Left lung (tissue), 10 donors: ENCODE measurements around the gene WDR31. TPM values are rescaled to one million over a fixed set of nuclear protein-coding genes. Genes with fewer than 3 reads are reported as not detected.

Source experiments
- ATAC-seq: fragments of 200-7000 bp; cut with Tn5 transposase; one replicate; pipeline ENCODE4 v1.9.1; 2020; ENCODE audit warnings: moderate library complexity
- DNase-seq, 4 donors: peaks; one replicate each; pipeline ENCODE4 v3.0.0-alpha.2; 2013 to 2020
- H3K27ac ChIP-seq, 2 donors: fragments of 200-600 bp; sonication (generic) in 1 of 2; one replicate each; pipeline versions ENCODE4 v1.5.0 to v1.8.0; 2020 to 2021
- H3K27me3 ChIP-seq, 2 donors: fragments of 200-600 bp; sonication (generic) in 1 of 2; one replicate each; pipeline versions ENCODE4 v1.5.0 to v1.8.0; 2020 to 2021
- H3K36me3 ChIP-seq, 2 donors: fragments of 200-600 bp; sonication (generic) in 1 of 2; one replicate each; pipeline versions ENCODE4 v1.5.0 to v1.8.0; 2020 to 2021
- H3K4me1 ChIP-seq, 2 donors: fragments of 200-600 bp; one replicate each; pipeline ENCODE4 v1.8.0; 2021
- H3K4me3 ChIP-seq, 2 donors: fragments of 200-600 bp; sonication (generic) in 1 of 2; one replicate each; pipeline versions ENCODE4 v1.5.0 to v1.8.0; 2020 to 2021; ENCODE audit warnings: mild to moderate bottlenecking in 1 of 2
- H3K9me3 ChIP-seq, 2 donors: fragments of 200-600 bp; sonication (generic) in 1 of 2; one replicate each; pipeline versions ENCODE4 v1.5.0 to v1.8.0; 2020 to 2021
- intact Hi-C, 2 donors: fragments of 100-400 bp; cut with DNase I; formaldehyde crosslinking; loops; one replicate each; pipeline versions ENCODE4 v1.11.2 to v1.14.2; 2022
- polyA plus RNA-seq, 6 donors: library from polyadenylated mRNA; unstranded; fragments of 120-200 nt; gene quantifications; one replicate each; pipeline ENCODE4 v1.2.1, GENCODE V29; 2013; ENCODE audit not compliant: insufficient read length in 6 of 6
- total RNA-seq, 2 donors: library from RNA; stranded (reverse); fragmentation: NEBNext Ultra II Directional; extraction: Animal tissue kit (Norgen Biotek cat#: 25700); gene quantifications; one replicate each; pipeline ENCODE4 v1.2.1, GENCODE V29; 2021
- TF ChIP-seq, protein P1 (sequence below), 2 donors: fragments of 200-600 bp; sonication (generic) in 1 of 2; IDR thresholded peaks; one replicate each; pipeline versions ENCODE4 v1.5.0 to v1.8.0; 2021; ENCODE audit warnings: antibody characterized with exemption in 2 of 2
- donor health status: DM: no; HTN: yes; CAD: no.
- donor health status: DM: no; HTN: no; CAD: no.

WDR31 gene
- total and polyA plus RNA-seq, 8 donors: 3.5 to 8.0 (median 6.3) TPM

- DNase-seq (no peak), ATAC-seq (no peak)
- Histone ChIP-seq H3K4me1 (peaks cover 0 to 5% of the 10 kb centered on the region in 2 donors), H3K4me3 (no peak overlapping the region), H3K27ac (no peak overlapping the region), H3K9me3 (no peaks in the 10 kb centered on the region), H3K27me3 (no peaks in the 10 kb centered on the region), H3K36me3 (no peaks in the 10 kb centered on the region)
- TF ChIP-seq, protein P1, sequence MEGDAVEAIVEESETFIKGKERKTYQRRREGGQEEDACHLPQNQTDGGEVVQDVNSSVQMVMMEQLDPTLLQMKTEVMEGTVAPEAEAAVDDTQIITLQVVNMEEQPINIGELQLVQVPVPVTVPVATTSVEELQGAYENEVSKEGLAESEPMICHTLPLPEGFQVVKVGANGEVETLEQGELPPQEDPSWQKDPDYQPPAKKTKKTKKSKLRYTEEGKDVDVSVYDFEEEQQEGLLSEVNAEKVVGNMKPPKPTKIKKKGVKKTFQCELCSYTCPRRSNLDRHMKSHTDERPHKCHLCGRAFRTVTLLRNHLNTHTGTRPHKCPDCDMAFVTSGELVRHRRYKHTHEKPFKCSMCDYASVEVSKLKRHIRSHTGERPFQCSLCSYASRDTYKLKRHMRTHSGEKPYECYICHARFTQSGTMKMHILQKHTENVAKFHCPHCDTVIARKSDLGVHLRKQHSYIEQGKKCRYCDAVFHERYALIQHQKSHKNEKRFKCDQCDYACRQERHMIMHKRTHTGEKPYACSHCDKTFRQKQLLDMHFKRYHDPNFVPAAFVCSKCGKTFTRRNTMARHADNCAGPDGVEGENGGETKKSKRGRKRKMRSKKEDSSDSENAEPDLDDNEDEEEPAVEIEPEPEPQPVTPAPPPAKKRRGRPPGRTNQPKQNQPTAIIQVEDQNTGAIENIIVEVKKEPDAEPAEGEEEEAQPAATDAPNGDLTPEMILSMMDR (IDR thresholded peaks at IDR 0.05): no peak
- intact Hi-C loops: no loop called here
Measured at GRCh38 chr9:113360242-113360842, 20.3 kb upstream of the WDR31 start.

DNA sequence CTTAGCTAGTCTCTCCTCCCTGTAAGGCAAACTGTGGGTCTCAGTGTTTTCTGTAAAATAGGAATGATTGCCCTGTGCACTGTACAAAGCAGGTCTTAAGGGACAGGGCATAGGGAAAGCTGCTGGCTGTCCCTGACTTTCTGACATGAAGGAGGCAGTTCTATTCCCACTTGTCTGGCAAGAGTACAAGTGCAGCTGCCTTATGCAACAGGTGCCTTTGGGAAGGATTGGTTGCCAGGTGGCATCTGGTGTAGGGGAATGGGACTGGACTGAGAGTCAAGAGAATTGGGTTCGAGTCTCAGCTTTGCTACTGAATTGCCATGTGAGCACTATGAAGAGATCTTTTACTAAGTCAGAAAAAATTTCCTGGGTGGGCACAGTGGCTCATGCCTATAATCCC lies 19.3 kb upstream of the WDR31 start:
- H3K27ac ChIP-seq: no peak overlapping the region
- H3K27me3 ChIP-seq: no peaks in the 10 kb centered on the region
- H3K9me3 ChIP-seq: no peaks in the 10 kb centered on the region
- ATAC-seq: no peak
- intact Hi-C loops: no loop called here
- no peaks in the 10 kb centered on the region for H3K36me3 ChIP-seq
- DNase-seq: no peak
- TF ChIP-seq, protein P1 (IDR thresholded peaks at IDR 0.05): no peak
- no peaks in the 10 kb centered on the region for H3K4me1 ChIP-seq
- H3K4me3 ChIP-seq: no peak overlapping the region

- Histone ChIP-seq H3K9me3 (no peaks in the 10 kb centered on the region), H3K36me3 (no peaks in the 10 kb centered on the region), H3K4me3 (no peak overlapping the region), H3K4me1 (no peaks in the 10 kb centered on the region), H3K27ac (no peak overlapping the region), H3K27me3 (peaks cover 0 to 6% of the 10 kb centered on the region in 2 donors)
- ATAC-seq (no peak), DNase-seq (no peak)
- intact Hi-C loops: no loop called here
- TF ChIP-seq, protein P1 (IDR thresholded peaks at IDR 0.05): no peak
Measured at GRCh38 chr9:113356686-113357292, 16.7 kb upstream of the WDR31 start.

- H3K4me3 ChIP-seq: no peak overlapping the region
- intact Hi-C loops: no loop called here
- no peak for ATAC-seq
- TF ChIP-seq, protein P1 (IDR thresholded peaks at IDR 0.05): no peak
- H3K9me3 ChIP-seq: no peaks in the 10 kb centered on the region
- no peaks in the 10 kb centered on the region for H3K36me3 ChIP-seq
- H3K4me1 ChIP-seq: peaks cover 4 to 12% of the 10 kb centered on the region in 2 donors
- H3K27me3 ChIP-seq: peaks cover 7 to 19% of the 10 kb centered on the region in 2 donors
- H3K27ac ChIP-seq: no peak overlapping the region
- no peak for DNase-seq
Measured at GRCh38 chr9:113355040-113355596, 15.0 kb upstream of the WDR31 start.

DNA sequence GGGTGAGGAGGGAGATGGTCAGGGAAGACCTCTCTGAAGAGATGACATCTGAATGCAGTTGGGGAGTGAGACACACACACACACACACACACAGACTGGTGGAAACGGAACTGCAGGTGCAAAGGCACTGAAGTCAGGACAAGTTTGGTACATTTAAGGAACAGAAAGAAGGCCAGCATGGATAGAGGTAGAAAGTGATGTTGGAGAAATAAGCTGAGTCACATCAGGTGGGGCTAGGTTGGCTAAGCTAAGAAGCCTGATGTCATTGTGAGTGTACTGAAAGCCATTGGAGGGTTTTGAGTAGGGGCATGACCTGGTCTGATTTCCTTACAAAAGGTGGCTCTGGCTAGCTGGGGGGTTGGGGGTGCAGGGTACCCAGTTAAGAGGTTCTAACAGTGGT lies 12.3 kb upstream of the WDR31 start:
- intact Hi-C loops: no loop called here
- no peak for DNase-seq

More for the DNA sequence above, 12.3 kb upstream of the WDR31 start:
- H3K9me3 ChIP-seq: no peaks in the 10 kb centered on the region
- H3K4me3 ChIP-seq: no peak overlapping the region
- H3K4me1 ChIP-seq: peaks cover 6 to 24% of the 10 kb centered on the region in 2 donors
- H3K27me3 ChIP-seq: peaks cover 12 to 34% of the 10 kb centered on the region in 2 donors
- TF ChIP-seq, protein P1 (IDR thresholded peaks at IDR 0.05): no peak
- H3K36me3 ChIP-seq: no peaks in the 10 kb centered on the region
- no peak overlapping the region for H3K27ac ChIP-seq
- ATAC-seq: no peak
